Kasumi-1 (cell line): ENCODE data around the gene EIF4ENIF1.
"Not testable (repeated sequence)": the region's sequence is repeated elsewhere in the genome, so short reads cannot be mapped to it uniquely, and the experiment has no call there.

Source experiments
- DNase-seq, 2 experiments: peaks; one replicate each; lab custom pipeline; 2025; lab: John Stamatoyannopoulos, UW

The EIF4ENIF1 gene

GRCh38 chr22:31489632-31490495 lies at the start of gene EIF4ENIF1:
EIF4ENIF1 (minus strand) TSS chr22:31489842; CDS start chr22:31488718, 1,124 bp downstream.
- DNase-seq: peak; percentile 73 to 80

- DNase-seq: no peak
These were observed 49.2 kb upstream of the EIF4ENIF1 start for GRCh38 chr22:31538815-31539214.

GRCh38 chr22:31537019-31537535 lies 47.4 kb upstream of the EIF4ENIF1 start:
- DNase-seq: no peak

- DNase-seq: no peak
These were observed 43.7 kb upstream of the EIF4ENIF1 start for GRCh38 chr22:31533374-31533773.

GRCh38 chr22:31532060-31532459 lies 42.4 kb upstream of the EIF4ENIF1 start:
- no peak for DNase-seq

GRCh38 chr22:31530823-31531195 lies 41.2 kb upstream of the EIF4ENIF1 start:
- no peak for DNase-seq

GRCh38 chr22:31526270-31526669 lies 36.6 kb upstream of the EIF4ENIF1 start:
- no peak for DNase-seq

GRCh38 chr22:31524132-31524531 lies 34.5 kb upstream of the EIF4ENIF1 start:
- DNase-seq: not testable (repeated sequence)

GRCh38 chr22:31520051-31520450 lies 30.4 kb upstream of the EIF4ENIF1 start:
- no peak for DNase-seq

- DNase-seq: no peak
These were observed 19.6 kb upstream of the EIF4ENIF1 start for GRCh38 chr22:31509061-31509762.

GRCh38 chr22:31508536-31508935 lies 18.9 kb upstream of the EIF4ENIF1 start:
- DNase-seq: no peak

- DNase-seq: not testable (repeated sequence)
These were observed 17.9 kb upstream of the EIF4ENIF1 start for GRCh38 chr22:31507517-31507916.

GRCh38 chr22:31504282-31504681 lies 14.6 kb upstream of the EIF4ENIF1 start:
- no peak for DNase-seq

- no peak for DNase-seq
These were observed 13.7 kb upstream of the EIF4ENIF1 start for GRCh38 chr22:31503211-31503964.

GRCh38 chr22:31501738-31502137 lies 12.1 kb upstream of the EIF4ENIF1 start:
- no peak for DNase-seq

GRCh38 chr22:31497148-31497938 lies 7.7 kb upstream of the EIF4ENIF1 start:
- no peak for DNase-seq

- peak in 1 of 2 experiments; percentile 30 for DNase-seq
These were observed 7.1 kb upstream of the EIF4ENIF1 start for GRCh38 chr22:31496735-31497146.

- DNase-seq: peak; percentile 93 to 96
These were observed 6.5 kb upstream of the EIF4ENIF1 start, which contains the start of gene SFI1 for GRCh38 chr22:31496007-31496734. SFI1 (plus strand) TSS chr22:31496536; CDS start chr22:31508285, 11,749 bp downstream.

GRCh38 chr22:31495343-31495742 lies 5.7 kb upstream of the EIF4ENIF1 start:
- DNase-seq: no peak

- DNase-seq: not testable (repeated sequence)
These were observed 3.7 kb upstream of the EIF4ENIF1 start for GRCh38 chr22:31493355-31493754.
